K562 (cell line): ENCODE data around the gene F2RL2. TPM values are rescaled to one million over a fixed set of nuclear protein-coding genes. Genes with fewer than 3 reads are reported as not detected.

ENCODE experiments used
- ATAC-seq: fragments of 200-7000 bp; cut with Tn5 transposase; 3 replicates; pipeline ENCODE4 v1.9.1; 2020; ENCODE audit warnings: moderate library complexity
- BruUV-seq: library from RNA; stranded (reverse); fragments of 400-500 nt; replicated peaks from 2 replicates; lab custom pipeline; 2021; lab: Mats Ljungman, UMichigan
- CTCF ChIA-PET: fragments of 300-600 bp; formaldehyde crosslinking; extraction: SDS; loops from one replicate; lab custom pipeline; 2021; ENCODE audit warnings: low intra/inter-chr PET ratio; lab: Yijun Ruan, JAX
- POLR2A ChIA-PET: fragments of 300-600, 350-650 bp; sonication (Branson Sonifier 250); formaldehyde crosslinking; extraction: SDS; loops from one replicate; lab custom pipeline; 2021; ENCODE audit warnings: antibody characterized with exemption, inconsistent platforms; lab: Yijun Ruan, JAX
- DNase-seq, 4 experiments: peaks; one replicate each; pipeline versions ENCODE4 v3.0.0 to v3.0.0-alpha.2; 2011 to 2018; ENCODE audit warnings: low spot score in 3 of 4, mixed read lengths in 3 of 4; ENCODE audit errors: extremely low read depth in 1 of 4
- FAIRE-seq: peaks from 2 replicates; lab custom pipeline; 2011; peaks lifted over from hg19 to GRCh38; lab: Jason Lieb, UNC
- H2AFZ ChIP-seq: 2 replicates; pipeline ENCODE4 v1.6.0; 2011; ENCODE audit warnings: low read depth, low read length, control low read depth, inconsistent platforms
- H3K27ac ChIP-seq: fragments of 200-600 bp; 3 replicates; pipeline ENCODE4 v1.8.0; 2011; ENCODE audit warnings: low read depth, mild to moderate bottlenecking, control low read depth, inconsistent platforms, low read length, moderate library complexity, mixed read lengths; ENCODE audit errors: extremely low read depth
- H3K27me3 ChIP-seq, 2 experiments: fragments of 300-600 bp in 1 of 2; 2 replicates in 1 of 2; 3 replicates in 1 of 2; pipeline versions ENCODE4 v1.6.0 to v1.8.0; 2011; ENCODE audit warnings: inconsistent platforms in 2 of 2, low read length in 2 of 2, mild to moderate bottlenecking in 1 of 2, mixed read lengths in 1 of 2, moderate library complexity in 1 of 2; ENCODE audit not compliant: control insufficient read depth in 2 of 2, insufficient read depth in 2 of 2
- H3K36me3 ChIP-seq: fragments of 300-600 bp; 3 replicates; pipeline ENCODE4 v1.8.0; 2011; ENCODE audit warnings: mild to moderate bottlenecking, low read length, inconsistent platforms; ENCODE audit not compliant: control insufficient read depth, insufficient read depth
- H3K4me1 ChIP-seq, 2 experiments: fragments of 200-600 bp in 1 of 2; replicated peaks in 1 of 2; 2 replicates in 1 of 2; 3 replicates in 1 of 2; pipeline versions ENCODE4 v1.5.1 to v1.8.0; 2011; ENCODE audit warnings: inconsistent platforms in 2 of 2, low read length in 2 of 2, mild to moderate bottlenecking in 1 of 2, mixed read lengths in 1 of 2, moderate library complexity in 1 of 2; ENCODE audit not compliant: control insufficient read depth in 2 of 2, insufficient read depth in 2 of 2
- H3K4me2 ChIP-seq: 2 replicates; pipeline ENCODE4 v1.6.1; 2011; ENCODE audit warnings: low read length, control low read depth, inconsistent platforms, mixed read lengths; ENCODE audit not compliant: insufficient read depth
- H3K4me3 ChIP-seq: fragments of 200-600 bp; sonication (generic), shearing (Covaris generic); 2 replicates; pipeline ENCODE4 v1.5.1; 2016; ENCODE audit warnings: control low read depth, inconsistent platforms
- H3K79me2 ChIP-seq: fragments of 200-600 bp; 3 replicates; pipeline ENCODE4 v1.8.0; 2011; ENCODE audit warnings: low read length, inconsistent platforms; ENCODE audit not compliant: control insufficient read depth, insufficient read depth
- H3K9ac ChIP-seq, 2 experiments: 2 replicates each; pipeline versions ENCODE4 v1.6.0 to v1.6.1; 2011; ENCODE audit warnings: low read depth in 2 of 2, low read length in 2 of 2, control low read depth in 1 of 2, inconsistent platforms in 1 of 2, mild to moderate bottlenecking in 1 of 2, mixed read lengths in 1 of 2; ENCODE audit not compliant: insufficient read depth in 1 of 2
- H3K9me1 ChIP-seq: one replicate; pipeline ENCODE4 v1.6.0; 2011; ENCODE audit warnings: inconsistent platforms, mild to moderate bottlenecking, low read length, moderate library complexity; ENCODE audit not compliant: control insufficient read depth, insufficient read depth
- H3K9me3 ChIP-seq: replicated peaks from 2 replicates; pipeline ENCODE4 v1.5.1; 2011; ENCODE audit warnings: low read depth, low read length, inconsistent platforms; ENCODE audit not compliant: control insufficient read depth, insufficient read depth
- H4K20me1 ChIP-seq: replicated peaks from 2 replicates; pipeline ENCODE4 v1.6.1; 2011; ENCODE audit warnings: low read length, inconsistent platforms, mixed read lengths; ENCODE audit not compliant: control insufficient read depth, insufficient read depth
- ATF1 ChIP-seq, 2 experiments: fragments of 450-650 bp in 1 of 2; IDR thresholded peaks; 2 replicates each; pipeline ENCODE4 v1.6.1; 2016; ENCODE audit warnings: missing compliant biosample characterization in 1 of 2, missing genetic modification characterization in 1 of 2
- BHLHE40 ChIP-seq: IDR thresholded peaks from 2 replicates; pipeline ENCODE4 v1.6.1; 2011; ENCODE audit warnings: low read length, improper control_type of control experiment
- CEBPZ ChIP-seq: fragments of 150-350 bp; IDR thresholded peaks from 2 replicates; pipeline ENCODE4 v1.6.1; 2014; ENCODE audit warnings: low read depth, mild to moderate bottlenecking, low read length, borderline replicate concordance
- FIP1L1 ChIP-seq: fragments of 200-400 bp; formaldehyde crosslinking; IDR thresholded peaks from 2 replicates; pipeline ENCODE4 v1.6.1; 2018; ENCODE audit warnings: mild to moderate bottlenecking, low read depth, low read length; ENCODE audit not compliant: poor library complexity, severe bottlenecking
- GATA2 ChIP-seq: sonication (generic); formaldehyde crosslinking; IDR thresholded peaks from 2 replicates; pipeline ENCODE4 v1.4.0; 2020; ENCODE audit warnings: mild to moderate bottlenecking, missing genetic modification reagents
- HOMEZ ChIP-seq: fragments of 250-450 bp; sonication (Bioruptor Pico); IDR thresholded peaks from 2 replicates; pipeline ENCODE4 v1.4.0; 2020; ENCODE audit warnings: mild to moderate bottlenecking, moderate library complexity
- NFIC ChIP-seq: fragments of 450-650 bp; IDR thresholded peaks from 2 replicates; pipeline ENCODE4 v1.6.1; 2017; ENCODE audit warnings: mild to moderate bottlenecking, inconsistent platforms
- STAT5A ChIP-seq: IDR thresholded peaks from 2 replicates; pipeline ENCODE4 v1.6.1; 2012; ENCODE audit warnings: low read length, inconsistent platforms, borderline replicate concordance
- ZBTB7A ChIP-seq: IDR thresholded peaks from 2 replicates; pipeline ENCODE4 v1.6.1; 2011; ENCODE audit warnings: low read depth, mild to moderate bottlenecking, low read length, moderate library complexity, borderline replicate concordance; ENCODE audit not compliant: control insufficient read depth
- ZNF584 ChIP-seq: fragments of 200-800 bp; sonication (Bioruptor generic); IDR thresholded peaks from 2 replicates; pipeline ENCODE4 v1.6.1; 2016; ENCODE audit warnings: low read depth, mild to moderate bottlenecking, missing genetic modification characterization, missing compliant biosample characterization
- ZNF766 ChIP-seq: fragments of 200-800 bp; sonication (Bioruptor generic); conservative IDR thresholded peaks from 2 replicates; pipeline ENCODE4 v1.6.1; 2016; ENCODE audit warnings: missing genetic modification characterization, missing compliant biosample characterization
- WGBS: fragments of 100-300 bp; shearing (Covaris generic); methylation state at CpG from one replicate; pipeline ENCODE4 v1.1.6; 2016; ENCODE audit warnings: low coverage, mixed read lengths; ENCODE audit not compliant: insufficient coverage; ENCODE audit errors: missing lambda C conversion rate; 5-methylcytosine and 5-hydroxymethylcytosine counted together
- in situ Hi-C: fragments of 300-500 bp; cut with MboI; formaldehyde crosslinking; loops from 4 replicates; pipeline ENCODE4 v1.15.0; 2018; ENCODE audit warnings: inconsistent platforms, mixed read lengths
- intact Hi-C: fragments of 100-400 bp; cut with micrococcal nuclease; formaldehyde crosslinking; loops from 2 replicates; pipeline ENCODE4 v1.14.2; 2022
- polyA plus RNA-seq, 8 experiments: library from polyadenylated mRNA; depleted of rRNA in 4 of 8; stranded (reverse) in 5 of 8; unstranded in 3 of 8; fragments of >200 nt; fragmentation: Nextera tagmentation in 2 of 8; fragmentation: Illumina TruSeq in 1 of 8; extraction: Ambion mirVana in 2 of 8; extraction: Trizol in 1 of 8; gene quantifications; 2 replicates each; pipeline versions ENCODE4 v1.2.1 to v1.2.3, GENCODE V29; 2011 to 2014; ENCODE audit warnings: inconsistent platforms in 1 of 8, missing spikeins in 1 of 8
- total RNA-seq, 7 experiments: library from RNA; depleted of rRNA in 6 of 7; stranded (reverse); fragments of >200 nt in 6 of 7; fragmentation: Illumina TruSeq in 2 of 7; extraction: Trizol in 2 of 7; gene quantifications; 2 replicates each; pipeline versions ENCODE4 v1.2.1 to v1.2.3, GENCODE V29; 2011 to 2021; ENCODE audit warnings: low replicate concordance in 1 of 7
- TF ChIP-seq, protein P1 (sequence below), 2 experiments: fragments of 450-650 bp; IDR thresholded peaks; 2 replicates each; pipeline ENCODE4 v1.6.1; 2018; ENCODE audit warnings: mild to moderate bottlenecking in 2 of 2, low read depth in 1 of 2; ENCODE audit not compliant: partially characterized antibody in 2 of 2

F2RL2 gene
- total and polyA plus RNA-seq, 9 of the 15 experiments (the other 6 are each of a cell fraction or from before 2014, with no cell fraction given), result 0.03 to 0.12 (median 0.06) TPM; not detected in 3

DNA sequence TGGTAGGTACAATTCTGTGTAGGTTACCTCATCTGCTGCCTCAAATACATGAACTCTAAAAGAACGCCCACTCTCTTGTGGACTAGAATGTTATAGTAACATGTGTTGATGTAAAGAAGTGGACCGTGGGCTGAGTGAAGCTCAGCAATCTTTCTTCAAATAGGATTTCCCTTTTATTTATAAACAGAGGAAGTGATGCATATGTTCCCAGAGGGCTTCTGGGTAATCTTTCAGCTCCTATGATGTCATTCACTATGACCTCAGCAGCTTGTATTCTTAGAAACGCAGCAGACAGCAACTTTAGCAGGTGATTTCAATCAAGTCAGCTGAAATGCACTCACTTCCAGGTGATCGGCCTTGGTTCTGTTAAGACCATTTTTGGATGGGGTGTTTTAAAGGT lies 14.4 kb downstream of the F2RL2 start:
- peak; percentile 77 for ATAC-seq
- in situ Hi-C loops, result loop anchor here (10.0 kb wide), 1 partner anchor 406 kb away; no protein-coding TSS in a partner anchor
- no peak for TF ChIP-seq FIP1L1
- TF ChIP-seq ZBTB7A, result no peak
- TF ChIP-seq, protein P1, sequence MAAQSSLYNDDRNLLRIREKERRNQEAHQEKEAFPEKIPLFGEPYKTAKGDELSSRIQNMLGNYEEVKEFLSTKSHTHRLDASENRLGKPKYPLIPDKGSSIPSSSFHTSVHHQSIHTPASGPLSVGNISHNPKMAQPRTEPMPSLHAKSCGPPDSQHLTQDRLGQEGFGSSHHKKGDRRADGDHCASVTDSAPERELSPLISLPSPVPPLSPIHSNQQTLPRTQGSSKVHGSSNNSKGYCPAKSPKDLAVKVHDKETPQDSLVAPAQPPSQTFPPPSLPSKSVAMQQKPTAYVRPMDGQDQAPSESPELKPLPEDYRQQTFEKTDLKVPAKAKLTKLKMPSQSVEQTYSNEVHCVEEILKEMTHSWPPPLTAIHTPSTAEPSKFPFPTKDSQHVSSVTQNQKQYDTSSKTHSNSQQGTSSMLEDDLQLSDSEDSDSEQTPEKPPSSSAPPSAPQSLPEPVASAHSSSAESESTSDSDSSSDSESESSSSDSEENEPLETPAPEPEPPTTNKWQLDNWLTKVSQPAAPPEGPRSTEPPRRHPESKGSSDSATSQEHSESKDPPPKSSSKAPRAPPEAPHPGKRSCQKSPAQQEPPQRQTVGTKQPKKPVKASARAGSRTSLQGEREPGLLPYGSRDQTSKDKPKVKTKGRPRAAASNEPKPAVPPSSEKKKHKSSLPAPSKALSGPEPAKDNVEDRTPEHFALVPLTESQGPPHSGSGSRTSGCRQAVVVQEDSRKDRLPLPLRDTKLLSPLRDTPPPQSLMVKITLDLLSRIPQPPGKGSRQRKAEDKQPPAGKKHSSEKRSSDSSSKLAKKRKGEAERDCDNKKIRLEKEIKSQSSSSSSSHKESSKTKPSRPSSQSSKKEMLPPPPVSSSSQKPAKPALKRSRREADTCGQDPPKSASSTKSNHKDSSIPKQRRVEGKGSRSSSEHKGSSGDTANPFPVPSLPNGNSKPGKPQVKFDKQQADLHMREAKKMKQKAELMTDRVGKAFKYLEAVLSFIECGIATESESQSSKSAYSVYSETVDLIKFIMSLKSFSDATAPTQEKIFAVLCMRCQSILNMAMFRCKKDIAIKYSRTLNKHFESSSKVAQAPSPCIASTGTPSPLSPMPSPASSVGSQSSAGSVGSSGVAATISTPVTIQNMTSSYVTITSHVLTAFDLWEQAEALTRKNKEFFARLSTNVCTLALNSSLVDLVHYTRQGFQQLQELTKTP (IDR thresholded peaks at IDR 0.05; ENCODE audit: low read depth in 1 of 2, partially characterized antibody in 2 of 2), result no peak
- TF ChIP-seq STAT5A, result peak; percentile 47; the same call in 1 of the 2 replicates
- TF ChIP-seq NFIC, result no peak
- TF ChIP-seq ATF1 (CRISPR knock-in tag; IDR thresholded peaks at IDR 0.05), result no peak
- TF ChIP-seq ATF1 (tag; IDR thresholded peaks at IDR 0.05), result peak; percentile 72
- TF ChIP-seq GATA2, result no peak
- peak; percentile 41; the same call in 1 of the 2 replicates for TF ChIP-seq BHLHE40
- no peak for TF ChIP-seq ZNF766 (CRISPR knock-in tag)
- TF ChIP-seq CEBPZ, result no peak
- TF ChIP-seq HOMEZ (CRISPR knock-in tag), result no peak
- no peak for TF ChIP-seq ZNF584 (CRISPR knock-in tag)

More for the DNA sequence above, 14.4 kb downstream of the F2RL2 start:
- no peaks in the 10 kb centered on the region for H4K20me1 ChIP-seq
- no peak overlapping the region for H3K4me3 ChIP-seq
- H3K79me2 ChIP-seq, result no peaks in the 10 kb centered on the region
- no peak overlapping the region; the same call in 2 of the 3 replicates for H3K27ac ChIP-seq
- peaks cover 0 to 2% of the 10 kb centered on the region in 2 experiments; a peak in 1 of 5 replicates for H3K4me1 ChIP-seq
- H3K9me1 ChIP-seq, result no peaks in the 10 kb centered on the region
- WGBS, result 38% methylated on average over 4 of the region's 4 CpGs
- ChIA-PET POLR2A (interaction anchor here (0.6 to 1.7 kb wide), 5 partner anchors 26 to 591 kb away, joined by 3 to 5 read pairs (median 3); no protein-coding TSS in a partner anchor), CTCF (no interaction called here)
- H3K4me2 ChIP-seq, result no peak overlapping the region
- no peak overlapping the region for H3K9ac ChIP-seq
- H2AFZ ChIP-seq, result no peak overlapping the region; the same call in 1 of the 2 replicates
- BruUV-seq, result no TSS peak
- intact Hi-C loops, result no loop called here
- DNase-seq, result peak in 2 of 4 experiments; percentile 16 to 58
- no peaks in the 10 kb centered on the region for H3K9me3 ChIP-seq
- no peaks in the 10 kb centered on the region for H3K36me3 ChIP-seq
- no peaks in the 10 kb centered on the region for H3K27me3 ChIP-seq
- FAIRE-seq, result peak; percentile 65
